HCT116 (cell line): ENCODE data around the gene MYO7A. TPM values are rescaled to one million over a fixed set of nuclear protein-coding genes. Genes with fewer than 3 reads are reported as not detected.

ENCODE experiments used
- ATAC-seq: fragments of 200-7000 bp; cut with Tn5 transposase; 2 replicates; pipeline ENCODE4 v1.9.1; 2020; ENCODE audit warnings: mild to moderate bottlenecking, moderate library complexity
- BruUV-seq: library from RNA; stranded (reverse); fragments of 400-500 nt; replicated peaks from 2 replicates; lab custom pipeline; 2021; lab: Mats Ljungman, UMichigan
- CTCF ChIA-PET: fragments of 300-600 bp; sonication (Branson Sonifier 250); formaldehyde crosslinking; loops from one replicate; lab custom pipeline; 2021; ENCODE audit warnings: antibody characterized with exemption; lab: Charles Lee
- POLR2A ChIA-PET: fragments of 300-600, 350-600 bp; sonication (Branson Sonifier 250); formaldehyde crosslinking; loops from one replicate; lab custom pipeline; 2021; ENCODE audit warnings: antibody characterized with exemption; lab: Charles Lee
- RAD21 ChIA-PET, 2 experiments: fragments of 300-600 bp; sonication (Branson Sonifier 250); formaldehyde crosslinking; loops; one replicate each; lab custom pipeline; 2023; ENCODE audit warnings: low total read pairs in 2 of 2; ENCODE audit not compliant: uncharacterized antibody in 2 of 2, unreplicated experiment in 2 of 2, low non-redundant PET in 1 of 2; lab: Charles Lee
- DNase-seq: peaks from one replicate; pipeline ENCODE4 v3.0.0-alpha.2; 2010; ENCODE audit warnings: low read depth, low spot score
- H2AFZ ChIP-seq: fragments of 200-600 bp; shearing (Covaris generic), sonication (generic); 2 replicates; pipeline ENCODE4 v1.6.1; 2017; ENCODE audit warnings: low read depth, mixed run types, mixed read lengths, antibody characterized with exemption, low read length; ENCODE audit not compliant: poor library complexity, severe bottlenecking
- H3K27ac ChIP-seq: 2 replicates; pipeline ENCODE4 v1.5.1; 2012; ENCODE audit warnings: low read depth, low read length
- H3K27me3 ChIP-seq: fragments of 200-600 bp; sonication (generic); 2 replicates; pipeline ENCODE4 v1.6.1; 2016; ENCODE audit warnings: mixed run types, low read length, mixed read lengths; ENCODE audit not compliant: insufficient read depth
- H3K36me3 ChIP-seq, 2 experiments: fragments of 200-500 bp in 1 of 2; fragments of 200-600 bp in 1 of 2; sonication (Bioruptor generic) in 1 of 2; sonication (generic) in 1 of 2; 2 replicates each; pipeline versions ENCODE4 v1.5.1 to v1.6.1; 2014 to 2016; ENCODE audit warnings: low read length in 2 of 2, inconsistent platforms in 1 of 2, mixed read lengths in 1 of 2, mixed run types in 1 of 2; ENCODE audit not compliant: insufficient read depth in 2 of 2, control insufficient read depth in 1 of 2
- H3K4me1 ChIP-seq, 2 experiments: fragments of 200-600 bp in 1 of 2; sonication (generic) in 1 of 2; 2 replicates each; pipeline versions ENCODE4 v1.5.1 to v1.6.1; 2012 to 2017; ENCODE audit warnings: low read length in 2 of 2, inconsistent platforms in 1 of 2, mild to moderate bottlenecking in 1 of 2, mixed read lengths in 1 of 2, mixed run types in 1 of 2, moderate library complexity in 1 of 2; ENCODE audit not compliant: insufficient read depth in 2 of 2, control insufficient read depth in 1 of 2
- H3K4me2 ChIP-seq: fragments of 200-600 bp; sonication (generic); 2 replicates; pipeline ENCODE4 v1.6.1; 2017; ENCODE audit warnings: mixed run types, low read length, mixed read lengths
- H3K4me3 ChIP-seq, 2 experiments: fragments of 200-600 bp in 1 of 2; sonication (generic) in 1 of 2; replicated peaks in 1 of 2; 2 replicates each; pipeline ENCODE4 v1.5.1; 2011 to 2016; ENCODE audit warnings: low read length in 2 of 2, control low read depth in 1 of 2, low read depth in 1 of 2, mild to moderate bottlenecking in 1 of 2, mixed read lengths in 1 of 2, mixed run types in 1 of 2
- H3K79me2 ChIP-seq: fragments of 200-600 bp; sonication (generic); 2 replicates; pipeline ENCODE4 v1.6.1; 2017; ENCODE audit warnings: mild to moderate bottlenecking, mixed run types, low read length, moderate library complexity, mixed read lengths; ENCODE audit not compliant: insufficient read depth
- H3K9ac ChIP-seq: fragments of 200-600 bp; sonication (generic); 2 replicates; pipeline ENCODE4 v1.6.1; 2016; ENCODE audit warnings: low read length, mixed read lengths
- H3K9me2 ChIP-seq: fragments of 200-600 bp; sonication (generic), shearing (Covaris generic); 2 replicates; pipeline ENCODE4 v1.6.1; 2017; ENCODE audit warnings: mixed run types, mild to moderate bottlenecking, moderate library complexity; ENCODE audit not compliant: insufficient read depth
- H3K9me3 ChIP-seq, 2 experiments: fragments of 200-500 bp in 1 of 2; fragments of 200-600 bp in 1 of 2; sonication (Bioruptor generic) in 1 of 2; sonication (generic) in 1 of 2; 2 replicates each; pipeline ENCODE4 v1.6.1; 2014 to 2017; ENCODE audit warnings: low read length in 2 of 2, mixed read lengths in 2 of 2, inconsistent platforms in 1 of 2, low read depth in 1 of 2, mild to moderate bottlenecking in 1 of 2, mixed run types in 1 of 2, moderate library complexity in 1 of 2; ENCODE audit not compliant: control insufficient read depth in 1 of 2, insufficient read depth in 1 of 2
- H4K20me1 ChIP-seq: fragments of 200-600 bp; sonication (generic), shearing (Covaris generic); 2 replicates; pipeline ENCODE4 v1.6.1; 2017; ENCODE audit warnings: mixed run types, mild to moderate bottlenecking, moderate library complexity; ENCODE audit not compliant: insufficient read depth
- EGR1 ChIP-seq: IDR thresholded peaks from 2 replicates; pipeline ENCODE4 v1.6.1; 2012; ENCODE audit warnings: low read depth
- ELF1 ChIP-seq: IDR thresholded peaks from 2 replicates; pipeline ENCODE4 v1.6.1; 2012; ENCODE audit warnings: low read depth, borderline replicate concordance
- EZH2phosphoT487 ChIP-seq: fragments of 200-600 bp; IDR thresholded peaks from 2 replicates; pipeline ENCODE4 v1.6.1; 2018; ENCODE audit warnings: antibody characterized with exemption, borderline replicate concordance
- FOSL1 ChIP-seq: IDR thresholded peaks from 2 replicates; pipeline ENCODE4 v1.6.1; 2012; ENCODE audit warnings: low read depth
- JUND ChIP-seq: IDR thresholded peaks from 2 replicates; pipeline ENCODE4 v1.6.1; 2012
- POLR2AphosphoS5 ChIP-seq: IDR thresholded peaks from 2 replicates; pipeline ENCODE4 v1.6.1; 2011; ENCODE audit warnings: mild to moderate bottlenecking, low read depth, low read length, moderate library complexity
- SIN3A ChIP-seq: IDR thresholded peaks from 2 replicates; pipeline ENCODE4 v1.6.1; 2012; ENCODE audit warnings: low read depth
- SP1 ChIP-seq: IDR thresholded peaks from 2 replicates; pipeline ENCODE4 v1.6.1; 2012; ENCODE audit warnings: low read depth
- SRF ChIP-seq: IDR thresholded peaks from 2 replicates; pipeline ENCODE4 v1.6.1; 2012; ENCODE audit warnings: low read depth
- TCF7L2 ChIP-seq: IDR thresholded peaks from 2 replicates; pipeline ENCODE4 v1.7.0; 2011; ENCODE audit warnings: borderline replicate concordance, inconsistent platforms; ENCODE audit not compliant: insufficient read depth, insufficient read length; ENCODE audit errors: extremely low read depth
- YY1 ChIP-seq: IDR thresholded peaks from 2 replicates; pipeline ENCODE4 v1.6.1; 2011; ENCODE audit warnings: low read length, low read depth, moderate library complexity, mild to moderate bottlenecking; ENCODE audit not compliant: insufficient replicate concordance; ENCODE audit errors: extremely low read depth
- ZFX ChIP-seq: fragments of 450-650 bp; IDR thresholded peaks from 2 replicates; pipeline ENCODE4 v1.6.1; 2017
- intact Hi-C: fragments of 100-400 bp; cut with micrococcal nuclease; formaldehyde crosslinking; loops from 2 replicates; pipeline ENCODE4 v1.10.0; 2022
- total RNA-seq: library from RNA; stranded (reverse); gene quantifications from one replicate; pipeline ENCODE4 v1.2.1, GENCODE V29; 2021; ENCODE audit not compliant: unreplicated experiment
- TF ChIP-seq, protein P1 (sequence below): IDR thresholded peaks from 2 replicates; pipeline ENCODE4 v1.6.1; 2012
- TF ChIP-seq, protein P2 (sequence below): IDR thresholded peaks from 2 replicates; pipeline ENCODE4 v1.6.1; 2012
- TF ChIP-seq, protein P3 (sequence below): IDR thresholded peaks from 2 replicates; pipeline ENCODE4 v1.6.1; 2012; ENCODE audit warnings: low read depth

The MYO7A gene
- total RNA-seq, 1 experiment from 2014 or later = 1.8 TPM

DNA sequence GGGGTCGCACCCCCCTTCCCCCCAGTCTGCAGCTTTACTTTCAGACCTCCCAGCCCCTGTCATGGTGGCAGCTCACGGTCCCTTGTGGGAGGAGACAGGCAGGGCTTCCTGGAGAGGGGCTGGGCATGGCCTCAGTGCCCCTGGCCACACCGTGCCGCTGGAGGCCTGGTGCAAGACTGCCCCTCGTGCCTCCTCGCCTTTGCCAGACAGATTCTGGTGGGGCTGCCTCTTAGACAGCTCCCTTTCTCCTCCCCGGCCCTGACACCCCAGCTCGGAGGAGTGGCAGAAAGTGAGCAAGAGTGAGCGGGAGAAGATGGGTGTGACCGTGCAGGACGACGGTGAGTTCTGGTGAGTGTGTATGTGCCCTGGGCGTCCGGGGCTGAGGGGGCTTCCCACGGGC, 12.1 kb upstream of the MYO7A start:
- Histone ChIP-seq H3K79me2 (no peaks in the 10 kb centered on the region), H4K20me1 (no peaks in the 10 kb centered on the region), H3K9me3 (no peaks in the 10 kb centered on the region), H3K4me2 (no peak overlapping the region), H3K9me2 (no peaks in the 10 kb centered on the region), H3K36me3 (no peaks in the 10 kb centered on the region), H3K27ac (no peak overlapping the region), H3K27me3 (no peaks in the 10 kb centered on the region), H3K9ac (no peak overlapping the region), H3K4me3 (no peak overlapping the region), H2AFZ (no peak overlapping the region), H3K4me1 (peaks cover 5 to 17% of the 10 kb centered on the region in 2 experiments; a peak in 3 of 4 replicates)
- POLR2A ChIA-PET = no interaction called here
- CTCF ChIA-PET = interaction anchor here (1.2 to 1.7 kb wide), 3 partner anchors 11 to 72 kb away, joined by 4 to 8 read pairs (median 8); partner anchors contain the start of gene MYO7A
- no TSS peak for BruUV-seq
- intact Hi-C loops = no loop called here
- RAD21 ChIA-PET = no interaction called here
- ATAC-seq (no peak), DNase-seq (no peak)
- TF ChIP-seq POLR2AphosphoS5 = no peak
- TF ChIP-seq, all 23 proteins: peak for 0

DNA sequence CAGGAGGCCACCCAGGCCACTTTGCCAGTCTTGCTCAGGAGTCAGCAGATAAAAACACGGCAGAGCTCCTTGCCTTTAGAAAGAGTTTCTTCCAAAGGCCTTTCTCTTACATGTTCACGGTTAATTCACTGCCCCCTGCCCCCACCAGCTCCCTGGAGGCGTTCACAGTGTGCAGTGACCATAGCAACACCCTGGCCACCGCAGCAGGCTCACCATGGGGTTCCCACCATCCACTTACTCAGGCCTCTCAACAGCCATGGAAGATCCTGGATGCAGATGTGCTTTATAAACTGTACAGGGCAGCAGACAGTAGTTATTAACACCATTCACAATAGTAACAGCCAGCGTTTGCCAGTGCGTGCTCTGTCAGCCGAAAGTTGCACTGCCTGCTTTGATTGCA, 10.6 kb upstream of the MYO7A start:
- ATAC-seq = no peak
- H3K79me2 ChIP-seq = no peaks in the 10 kb centered on the region
- no peaks in the 10 kb centered on the region for H3K36me3 ChIP-seq
- no peak overlapping the region for H3K27ac ChIP-seq
- no peaks in the 10 kb centered on the region for H3K27me3 ChIP-seq
- POLR2A ChIA-PET = interaction anchor here (0.6 kb wide), 1 partner anchor 11 kb away, joined by 4 read pairs; no protein-coding TSS in a partner anchor
- H3K4me3 ChIP-seq = no peak overlapping the region
- H2AFZ ChIP-seq = no peak overlapping the region
- CTCF ChIA-PET = interaction anchor here (1.0 kb wide), 1 partner anchor 9 kb away, joined by 4 read pairs; no protein-coding TSS in a partner anchor
- peaks cover 4 to 13% of the 10 kb centered on the region in 2 experiments; a peak in 3 of 4 replicates for H3K4me1 ChIP-seq
- H3K9ac ChIP-seq = no peak overlapping the region
- RAD21 ChIA-PET = interaction anchor here in 1 of 2 experiments (0.6 kb wide), 1 partner anchor 11 kb away, joined by 4 read pairs; no protein-coding TSS in a partner anchor
- H3K9me2 ChIP-seq = no peaks in the 10 kb centered on the region
- no peak for DNase-seq
- no peaks in the 10 kb centered on the region for H3K9me3 ChIP-seq
- H4K20me1 ChIP-seq = no peaks in the 10 kb centered on the region
- no TSS peak for BruUV-seq
- no peak overlapping the region for H3K4me2 ChIP-seq
- intact Hi-C loops = no loop called here
- TF ChIP-seq, protein P1, sequence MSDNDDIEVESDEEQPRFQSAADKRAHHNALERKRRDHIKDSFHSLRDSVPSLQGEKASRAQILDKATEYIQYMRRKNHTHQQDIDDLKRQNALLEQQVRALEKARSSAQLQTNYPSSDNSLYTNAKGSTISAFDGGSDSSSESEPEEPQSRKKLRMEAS = no peak
- TF ChIP-seq EZH2phosphoT487 (no peak), JUND (no peak), EGR1 (no peak), ELF1 (no peak), SIN3A (no peak), ZFX (no peak), POLR2AphosphoS5 (no peak), TCF7L2 (no peak), FOSL1 (no peak), SRF (no peak), SP1 (no peak), YY1 (no peak)
- TF ChIP-seq, protein P2, sequence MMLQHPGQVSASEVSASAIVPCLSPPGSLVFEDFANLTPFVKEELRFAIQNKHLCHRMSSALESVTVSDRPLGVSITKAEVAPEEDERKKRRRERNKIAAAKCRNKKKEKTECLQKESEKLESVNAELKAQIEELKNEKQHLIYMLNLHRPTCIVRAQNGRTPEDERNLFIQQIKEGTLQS = no peak
- TF ChIP-seq, protein P3, sequence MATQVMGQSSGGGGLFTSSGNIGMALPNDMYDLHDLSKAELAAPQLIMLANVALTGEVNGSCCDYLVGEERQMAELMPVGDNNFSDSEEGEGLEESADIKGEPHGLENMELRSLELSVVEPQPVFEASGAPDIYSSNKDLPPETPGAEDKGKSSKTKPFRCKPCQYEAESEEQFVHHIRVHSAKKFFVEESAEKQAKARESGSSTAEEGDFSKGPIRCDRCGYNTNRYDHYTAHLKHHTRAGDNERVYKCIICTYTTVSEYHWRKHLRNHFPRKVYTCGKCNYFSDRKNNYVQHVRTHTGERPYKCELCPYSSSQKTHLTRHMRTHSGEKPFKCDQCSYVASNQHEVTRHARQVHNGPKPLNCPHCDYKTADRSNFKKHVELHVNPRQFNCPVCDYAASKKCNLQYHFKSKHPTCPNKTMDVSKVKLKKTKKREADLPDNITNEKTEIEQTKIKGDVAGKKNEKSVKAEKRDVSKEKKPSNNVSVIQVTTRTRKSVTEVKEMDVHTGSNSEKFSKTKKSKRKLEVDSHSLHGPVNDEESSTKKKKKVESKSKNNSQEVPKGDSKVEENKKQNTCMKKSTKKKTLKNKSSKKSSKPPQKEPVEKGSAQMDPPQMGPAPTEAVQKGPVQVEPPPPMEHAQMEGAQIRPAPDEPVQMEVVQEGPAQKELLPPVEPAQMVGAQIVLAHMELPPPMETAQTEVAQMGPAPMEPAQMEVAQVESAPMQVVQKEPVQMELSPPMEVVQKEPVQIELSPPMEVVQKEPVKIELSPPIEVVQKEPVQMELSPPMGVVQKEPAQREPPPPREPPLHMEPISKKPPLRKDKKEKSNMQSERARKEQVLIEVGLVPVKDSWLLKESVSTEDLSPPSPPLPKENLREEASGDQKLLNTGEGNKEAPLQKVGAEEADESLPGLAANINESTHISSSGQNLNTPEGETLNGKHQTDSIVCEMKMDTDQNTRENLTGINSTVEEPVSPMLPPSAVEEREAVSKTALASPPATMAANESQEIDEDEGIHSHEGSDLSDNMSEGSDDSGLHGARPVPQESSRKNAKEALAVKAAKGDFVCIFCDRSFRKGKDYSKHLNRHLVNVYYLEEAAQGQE = no peak
